Cardiac fibroblast (primary cell): ENCODE results near the gene EDIL3.

ENCODE experiments used
- DNase-seq, 2 donors: peaks; one replicate each; pipeline versions ENCODE4 v3.0.0 to v3.0.0-alpha.2; 2010; ENCODE audit warnings: low read depth in 2 of 2
- H3K4me3 ChIP-seq, 2 donors: replicated peaks in 1 of 2; 1 replicate in 1 of 2; 2 replicates in 1 of 2; pipeline ENCODE4 v1.5.1; 2011; ENCODE audit warnings: low read depth in 2 of 2, low read length in 2 of 2, mild to moderate bottlenecking in 2 of 2, moderate library complexity in 1 of 2
- TF ChIP-seq, protein P1 (sequence below): IDR thresholded peaks from one replicate; pipeline ENCODE4 v1.5.1; 2011; ENCODE audit warnings: low read depth, mild to moderate bottlenecking, low read length, inconsistent platforms

The EDIL3 gene

DNA sequence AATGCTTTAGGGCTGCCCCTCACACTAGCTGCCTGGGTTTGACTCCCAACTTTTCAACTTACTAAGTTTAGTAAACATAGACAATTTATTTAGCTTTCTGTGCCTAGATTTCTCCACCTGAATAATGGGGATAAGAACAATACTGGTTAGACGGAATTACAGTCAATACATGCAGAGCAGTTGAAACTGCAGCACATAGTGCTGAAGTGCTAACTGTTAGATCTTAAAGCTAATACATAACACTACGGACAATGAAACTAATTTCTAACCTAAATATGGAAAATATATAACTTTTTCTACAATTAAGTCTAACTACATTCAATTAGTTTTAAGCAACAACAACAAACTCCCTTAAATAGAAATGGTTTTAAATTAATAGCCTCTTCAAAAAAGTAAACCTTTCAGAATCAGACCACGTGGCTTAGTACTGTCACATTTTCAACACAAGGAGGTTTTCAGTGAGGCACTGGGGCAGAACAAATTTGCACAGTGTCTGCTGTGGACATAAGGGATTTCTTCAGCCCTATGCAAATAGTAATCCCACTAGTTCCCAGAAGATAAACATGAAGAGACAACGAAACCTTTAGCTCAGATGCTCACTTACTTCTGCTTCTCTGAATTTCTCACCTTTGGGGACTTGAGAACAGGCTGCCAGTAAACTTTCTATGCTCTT, 293.4 kb downstream of the EDIL3 start:
- no peak overlapping the region for H3K4me3 ChIP-seq
- no peak for DNase-seq
- TF ChIP-seq, protein P1, sequence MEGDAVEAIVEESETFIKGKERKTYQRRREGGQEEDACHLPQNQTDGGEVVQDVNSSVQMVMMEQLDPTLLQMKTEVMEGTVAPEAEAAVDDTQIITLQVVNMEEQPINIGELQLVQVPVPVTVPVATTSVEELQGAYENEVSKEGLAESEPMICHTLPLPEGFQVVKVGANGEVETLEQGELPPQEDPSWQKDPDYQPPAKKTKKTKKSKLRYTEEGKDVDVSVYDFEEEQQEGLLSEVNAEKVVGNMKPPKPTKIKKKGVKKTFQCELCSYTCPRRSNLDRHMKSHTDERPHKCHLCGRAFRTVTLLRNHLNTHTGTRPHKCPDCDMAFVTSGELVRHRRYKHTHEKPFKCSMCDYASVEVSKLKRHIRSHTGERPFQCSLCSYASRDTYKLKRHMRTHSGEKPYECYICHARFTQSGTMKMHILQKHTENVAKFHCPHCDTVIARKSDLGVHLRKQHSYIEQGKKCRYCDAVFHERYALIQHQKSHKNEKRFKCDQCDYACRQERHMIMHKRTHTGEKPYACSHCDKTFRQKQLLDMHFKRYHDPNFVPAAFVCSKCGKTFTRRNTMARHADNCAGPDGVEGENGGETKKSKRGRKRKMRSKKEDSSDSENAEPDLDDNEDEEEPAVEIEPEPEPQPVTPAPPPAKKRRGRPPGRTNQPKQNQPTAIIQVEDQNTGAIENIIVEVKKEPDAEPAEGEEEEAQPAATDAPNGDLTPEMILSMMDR: no peak

DNA sequence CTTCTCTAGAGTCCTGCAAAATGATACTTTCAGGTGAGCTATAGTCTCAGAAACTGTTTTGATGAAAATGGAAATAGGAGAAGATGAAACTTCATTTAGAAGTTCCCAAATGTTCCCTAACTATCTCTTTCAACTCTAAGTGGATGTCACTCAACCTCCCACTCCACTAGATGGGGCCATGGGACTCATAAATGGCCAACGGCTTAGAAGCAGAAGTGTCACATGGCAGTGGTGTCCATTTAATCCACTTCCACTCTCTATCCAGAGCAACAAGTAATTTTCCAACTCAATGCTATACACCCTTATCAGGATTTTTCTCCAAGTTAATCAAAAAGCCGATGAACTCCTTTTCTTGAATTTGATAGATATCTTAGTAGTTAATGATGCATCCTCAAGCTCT, 295.7 kb downstream of the EDIL3 start:
- DNase-seq: peak; percentile 64 to 68

DNA sequence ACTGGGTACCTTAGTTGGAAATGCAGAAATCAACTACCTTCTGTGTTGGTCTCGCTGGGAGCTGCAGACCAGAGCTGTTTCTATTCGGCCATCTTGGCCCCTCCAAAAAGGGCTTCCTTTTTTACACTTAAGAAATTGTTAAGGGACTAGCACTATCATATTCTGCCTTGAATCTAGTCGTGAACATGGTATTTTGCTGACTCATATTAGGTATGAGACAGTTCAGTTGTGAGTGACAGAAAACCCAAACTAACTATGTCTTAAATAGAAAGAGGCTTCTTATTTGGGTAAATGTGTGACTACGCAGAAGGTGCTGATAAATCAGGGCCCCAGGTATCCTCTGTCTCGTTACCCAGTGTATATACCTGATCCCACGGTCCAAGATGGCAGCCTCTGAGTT, 298.2 kb downstream of the EDIL3 start:
- no peak overlapping the region for H3K4me3 ChIP-seq
- peak in 1 of 2 donors; percentile 2 for DNase-seq
- TF ChIP-seq, protein P1: no peak

More for the DNA sequence above, 295.7 kb downstream of the EDIL3 start:
- no peak overlapping the region for H3K4me3 ChIP-seq
- TF ChIP-seq, protein P1: peak; percentile 40

DNA sequence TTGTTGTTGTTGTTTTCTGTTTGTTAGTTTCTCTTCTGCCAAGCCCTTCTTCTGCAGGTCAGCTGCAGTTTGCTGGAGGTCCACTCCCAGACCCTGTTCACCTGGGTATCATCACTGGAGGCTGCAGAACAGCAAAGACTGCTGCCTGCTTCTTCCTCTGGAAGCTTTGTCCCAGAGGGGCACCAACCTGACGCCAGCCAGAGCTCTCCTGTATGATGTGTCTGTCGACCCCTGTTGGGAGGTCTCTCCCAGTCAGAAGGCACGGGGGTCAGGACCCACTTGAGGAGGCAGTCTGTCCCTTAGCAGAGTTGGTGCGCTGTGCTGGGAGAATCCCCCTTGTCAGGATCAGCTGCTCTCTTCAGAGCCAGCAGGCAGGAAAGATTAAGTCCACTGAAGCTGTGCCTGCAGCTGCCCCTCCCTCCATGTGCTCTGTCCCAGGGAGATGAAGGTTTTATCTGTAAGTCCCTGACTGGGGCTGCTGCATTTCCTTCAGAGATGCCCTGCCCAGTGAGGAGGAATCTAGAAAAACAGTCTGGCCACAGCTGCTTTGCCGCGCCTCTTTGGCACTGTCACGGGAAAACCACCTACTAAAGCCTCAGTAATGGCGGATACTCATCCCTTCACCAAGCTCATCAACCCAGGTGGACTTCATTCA, 299.2 kb downstream of the EDIL3 start:
- H3K4me3 ChIP-seq: no peak overlapping the region
- no peak for DNase-seq
- TF ChIP-seq, protein P1: no peak

DNA sequence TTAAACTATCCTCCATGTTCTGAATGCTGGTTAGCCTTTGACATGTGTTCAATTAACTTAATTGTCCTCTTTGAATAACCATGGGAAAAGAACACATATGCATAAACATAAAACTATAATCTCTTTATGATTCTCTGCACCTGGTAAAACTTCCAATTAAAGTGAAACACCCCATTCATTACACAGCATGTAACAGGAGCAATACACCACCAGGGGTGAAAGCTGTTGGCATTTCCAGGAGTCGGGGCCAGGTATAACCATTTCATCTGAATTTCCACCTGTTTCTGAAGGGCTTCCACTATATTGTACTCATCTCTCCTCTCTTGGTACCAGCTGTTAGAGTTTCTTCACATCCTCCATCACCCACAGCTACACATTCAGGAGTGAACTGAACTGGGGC, 303.8 kb downstream of the EDIL3 start:
- TF ChIP-seq, protein P1: no peak
- no peak overlapping the region for H3K4me3 ChIP-seq
- no peak for DNase-seq

DNA sequence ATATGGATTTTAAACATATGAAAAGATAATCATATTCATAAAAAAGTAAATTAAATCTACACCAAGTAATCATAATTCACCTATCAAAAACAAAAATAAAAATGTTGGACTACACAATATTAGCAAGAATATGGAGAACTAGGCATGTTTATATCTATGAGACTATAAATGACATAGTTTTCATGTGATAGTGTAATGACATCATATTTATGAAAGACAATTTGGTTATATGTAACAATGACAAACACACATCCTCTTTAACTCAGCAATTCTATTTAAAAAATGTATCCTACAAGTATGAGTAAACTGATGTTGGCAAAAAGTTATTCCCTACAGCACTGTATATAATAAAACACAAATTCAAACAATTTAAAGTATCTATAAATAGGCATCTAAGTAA, 312.3 kb downstream of the EDIL3 start:
- DNase-seq: no peak
- no peak overlapping the region for H3K4me3 ChIP-seq
- TF ChIP-seq, protein P1: no peak
